Skeletal muscle tissue (tissue), 2 donors: ENCODE results near the gene MST1. TPM values are rescaled to one million over a fixed set of nuclear protein-coding genes. Genes with fewer than 3 reads are reported as not detected.

Source experiments
- small RNA-seq: library from RNA; depleted of rRNA; stranded (forward); fragments of <200 nt; gene quantifications from one replicate; pipeline ENCODE3, GENCODE V24; 2014
- total RNA-seq: library from RNA; depleted of rRNA; stranded (reverse); fragments of >200 nt; gene quantifications from one replicate; pipeline ENCODE4 v1.2.3, GENCODE V29; 2014

MST1 gene
- total RNA-seq, 1 donor from 2014 or later, result 1.6 TPM

Small RNA genes within 50 kb of the gene (small RNA-seq; reads per million reads assigned to genes)
- not detected for gene AMIGO3

Other genes starting within 250 kb of the MST1 start
- 77.2 TPM for gene DAG1, start 219.2 kb downstream of the MST1 start, total RNA-seq
- gene BSN, start 135.0 kb downstream of the MST1 start, total RNA-seq, result under 0.01 TPM
- gene APEH, start 15.1 kb downstream of the MST1 start, total RNA-seq, result 75.2 TPM
- gene RNF123, start 83 bp upstream of the MST1 start, total RNA-seq, result 31.3 TPM
- under 0.01 TPM for gene AMIGO3, start 30.2 kb upstream of the MST1 start, total RNA-seq
- gene GMPPB, start 34.5 kb upstream of the MST1 start, total RNA-seq, result 9.9 TPM
- 23.5 TPM for gene IP6K1, start 97.1 kb upstream of the MST1 start, total RNA-seq
- gene CDHR4, start 110.4 kb upstream of the MST1 start, total RNA-seq, result not detected
- 11.5 TPM for gene INKA1, start 113.8 kb upstream of the MST1 start, total RNA-seq
- 29.7 TPM for gene UBA7, start 124.5 kb upstream of the MST1 start, total RNA-seq
- gene TRAIP, start 167.1 kb upstream of the MST1 start, total RNA-seq, result 2.6 TPM
- gene CAMKV, start 180.4 kb upstream of the MST1 start, total RNA-seq, result not detected
- gene MST1R, start 214.4 kb upstream of the MST1 start, total RNA-seq, result 2.6 TPM
- 5.7 TPM for gene MON1A, start 240.3 kb upstream of the MST1 start, total RNA-seq